OCI-LY3 (cell line): ENCODE data around the gene INTS11.
A peak's percentile ranks its signal among the peaks of the same experiment; 100 is the strongest.

Source experiments
- H2AFZ ChIP-seq: fragments of 200-600, 300-600 bp; shearing (Covaris generic); 2 replicates; pipeline ENCODE4 v1.6.0; 2014; ENCODE audit warnings: antibody characterized with exemption, low read depth, low read length
- H3K27ac ChIP-seq: fragments of 200-600, 300-600 bp; sonication (generic); 2 replicates; pipeline ENCODE4 v1.5.1; 2014; ENCODE audit warnings: mild to moderate bottlenecking, low read length, moderate library complexity, mixed read lengths
- H3K27me3 ChIP-seq: fragments of 200-600, 300-600 bp; sonication (generic); 2 replicates; pipeline ENCODE4 v1.6.1; 2014; ENCODE audit warnings: low read depth, low read length, mixed read lengths
- H3K36me3 ChIP-seq: fragments of 200-600, 300-600 bp; sonication (generic); replicated peaks from 2 replicates; pipeline ENCODE3; 2014; ENCODE audit warnings: low read depth, low read length, mixed read lengths
- H3K4me1 ChIP-seq: fragments of 300-600, 200-600 bp; sonication (generic); 2 replicates; pipeline ENCODE4 v1.6.1; 2014; ENCODE audit warnings: low read length, mixed read lengths
- H3K4me2 ChIP-seq: fragments of 200-600, 300-600 bp; sonication (generic); 2 replicates; pipeline ENCODE4 v1.6.1; 2014; ENCODE audit warnings: low read length, mixed read lengths
- H3K4me3 ChIP-seq: fragments of 300-600, 200-600 bp; sonication (generic); 2 replicates; pipeline ENCODE4 v1.5.1; 2014; ENCODE audit warnings: antibody characterized with exemption, mild to moderate bottlenecking, low read length, moderate library complexity
- H3K79me2 ChIP-seq: fragments of 300-600, 200-600 bp; shearing (Covaris generic); 2 replicates; pipeline ENCODE4 v1.6.1; 2014; ENCODE audit warnings: mild to moderate bottlenecking, low read length, mixed read lengths
- H3K9ac ChIP-seq: fragments of 300-600, 200-600 bp; shearing (Covaris generic); 2 replicates; pipeline ENCODE4 v1.6.0; 2014; ENCODE audit warnings: mild to moderate bottlenecking, low read length, moderate library complexity
- H3K9me3 ChIP-seq: fragments of 200-600, 300-600 bp; shearing (Covaris generic); 2 replicates; pipeline ENCODE4 v1.6.1; 2014; ENCODE audit warnings: low read length, mixed read lengths; ENCODE audit not compliant: insufficient read depth
- H4K20me1 ChIP-seq: fragments of 200-600, 300-600 bp; sonication (generic); 2 replicates; pipeline ENCODE4 v1.6.1; 2016; ENCODE audit warnings: low read length, mixed read lengths; ENCODE audit not compliant: insufficient read depth
- EZH2phosphoT487 ChIP-seq: fragments of 200-600 bp; shearing (Covaris generic); IDR thresholded peaks from 2 replicates; pipeline ENCODE4 v1.6.1; 2018; ENCODE audit warnings: antibody characterized with exemption, mixed run types, low read depth
- TF ChIP-seq, protein P1 (sequence below): fragments of 200-600, 300-600 bp; sonication (generic); IDR thresholded peaks from 2 replicates; pipeline ENCODE4 v1.5.1; 2014; ENCODE audit warnings: antibody characterized with exemption, low read length, low read depth

The INTS11 gene

DNA sequence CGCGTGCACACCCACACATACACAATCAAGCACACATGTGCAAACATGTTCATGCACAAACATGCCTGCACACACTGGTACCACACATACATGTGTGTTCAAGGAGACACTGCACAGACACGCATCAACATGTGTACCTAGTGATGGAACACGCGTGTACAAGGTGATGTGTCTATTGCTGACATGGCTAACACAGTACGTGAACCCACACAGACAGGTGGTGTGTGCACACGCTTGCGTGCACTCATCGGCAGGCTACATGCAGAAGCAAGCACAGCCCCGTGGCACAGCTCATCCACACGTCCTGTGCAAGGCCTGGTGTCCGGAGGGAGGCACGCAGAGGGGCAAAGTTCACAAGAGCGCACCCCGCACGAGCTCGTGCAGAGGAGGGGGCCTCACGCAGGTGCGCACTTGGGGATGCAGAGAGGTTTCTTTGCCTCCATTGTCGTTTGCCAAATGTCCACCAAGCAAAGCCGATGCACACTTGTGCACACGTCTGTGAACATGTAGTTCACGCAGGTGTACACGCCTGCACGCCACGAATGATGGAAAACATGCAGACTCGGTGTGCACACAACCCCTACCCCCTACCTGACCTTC is 17.7 kb downstream of the INTS11 start:
- H3K9ac ChIP-seq: peak overlapping the region; percentile 58; the same call in 1 of the 2 replicates
- no peak overlapping the region for H2AFZ ChIP-seq
- H4K20me1 ChIP-seq: 0 out of 2 replicates have a peak, but pooled peaks cover 3% of the 10 kb centered on the region
- no peaks in the 10 kb centered on the region for H3K27me3 ChIP-seq
- H3K79me2 ChIP-seq: peaks cover 4% of the 10 kb centered on the region
- H3K4me3 ChIP-seq: peak overlapping the region; percentile 81
- H3K27ac ChIP-seq: no peak overlapping the region
- H3K4me1 ChIP-seq: peaks cover 27% of the 10 kb centered on the region
- peaks cover 6% of the 10 kb centered on the region for H3K36me3 ChIP-seq
- H3K4me2 ChIP-seq: peak overlapping the region; percentile 66
- TF ChIP-seq, protein P1, sequence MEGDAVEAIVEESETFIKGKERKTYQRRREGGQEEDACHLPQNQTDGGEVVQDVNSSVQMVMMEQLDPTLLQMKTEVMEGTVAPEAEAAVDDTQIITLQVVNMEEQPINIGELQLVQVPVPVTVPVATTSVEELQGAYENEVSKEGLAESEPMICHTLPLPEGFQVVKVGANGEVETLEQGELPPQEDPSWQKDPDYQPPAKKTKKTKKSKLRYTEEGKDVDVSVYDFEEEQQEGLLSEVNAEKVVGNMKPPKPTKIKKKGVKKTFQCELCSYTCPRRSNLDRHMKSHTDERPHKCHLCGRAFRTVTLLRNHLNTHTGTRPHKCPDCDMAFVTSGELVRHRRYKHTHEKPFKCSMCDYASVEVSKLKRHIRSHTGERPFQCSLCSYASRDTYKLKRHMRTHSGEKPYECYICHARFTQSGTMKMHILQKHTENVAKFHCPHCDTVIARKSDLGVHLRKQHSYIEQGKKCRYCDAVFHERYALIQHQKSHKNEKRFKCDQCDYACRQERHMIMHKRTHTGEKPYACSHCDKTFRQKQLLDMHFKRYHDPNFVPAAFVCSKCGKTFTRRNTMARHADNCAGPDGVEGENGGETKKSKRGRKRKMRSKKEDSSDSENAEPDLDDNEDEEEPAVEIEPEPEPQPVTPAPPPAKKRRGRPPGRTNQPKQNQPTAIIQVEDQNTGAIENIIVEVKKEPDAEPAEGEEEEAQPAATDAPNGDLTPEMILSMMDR: no peak
- no peak for TF ChIP-seq EZH2phosphoT487
- no peaks in the 10 kb centered on the region for H3K9me3 ChIP-seq

DNA sequence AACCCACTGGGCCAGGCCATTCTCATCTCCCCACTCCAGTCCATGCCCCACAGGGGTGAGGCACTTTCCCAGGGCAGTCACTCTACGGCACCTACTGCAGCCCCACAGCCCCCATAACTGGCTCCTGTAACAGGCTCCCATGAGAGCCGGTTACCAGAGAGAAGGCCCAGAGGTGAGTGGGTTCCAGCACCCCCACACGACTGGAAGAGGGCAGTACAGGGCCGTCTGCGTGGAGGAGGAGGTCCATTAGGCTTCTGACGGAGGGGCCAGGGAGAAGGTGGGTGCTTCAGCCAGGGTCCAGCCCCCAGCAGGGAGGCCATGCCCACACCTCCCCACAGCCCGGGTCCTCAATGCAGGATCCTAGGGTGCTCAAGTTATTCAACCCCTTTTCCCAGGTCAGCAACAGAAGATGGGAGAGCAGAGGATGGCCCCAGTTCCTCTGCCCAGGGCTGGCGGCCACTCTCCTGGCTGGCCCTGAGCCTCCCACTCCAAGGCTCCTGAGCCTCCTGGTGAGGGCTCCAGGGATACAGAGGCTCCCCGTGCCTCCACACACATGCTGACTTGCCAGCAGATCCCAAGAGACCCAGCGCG is 18.3 kb downstream of the INTS11 start:
- peak overlapping the region; percentile 81 for H3K4me3 ChIP-seq
- peak overlapping the region; percentile 66 for H3K4me2 ChIP-seq
- no peak overlapping the region for H3K27ac ChIP-seq
- peaks cover 27% of the 10 kb centered on the region for H3K4me1 ChIP-seq
- H2AFZ ChIP-seq: no peak overlapping the region
- H4K20me1 ChIP-seq: 0 out of 2 replicates have a peak, but pooled peaks cover 3% of the 10 kb centered on the region
- H3K27me3 ChIP-seq: no peaks in the 10 kb centered on the region
- peaks cover 4% of the 10 kb centered on the region for H3K79me2 ChIP-seq
- H3K9me3 ChIP-seq: no peaks in the 10 kb centered on the region
- H3K9ac ChIP-seq: peak overlapping the region; percentile 25; the same call in 1 of the 2 replicates
- peaks cover 2% of the 10 kb centered on the region for H3K36me3 ChIP-seq
- TF ChIP-seq, protein P1: no peak; the same call in 1 of the 2 replicates
- no peak for TF ChIP-seq EZH2phosphoT487

DNA sequence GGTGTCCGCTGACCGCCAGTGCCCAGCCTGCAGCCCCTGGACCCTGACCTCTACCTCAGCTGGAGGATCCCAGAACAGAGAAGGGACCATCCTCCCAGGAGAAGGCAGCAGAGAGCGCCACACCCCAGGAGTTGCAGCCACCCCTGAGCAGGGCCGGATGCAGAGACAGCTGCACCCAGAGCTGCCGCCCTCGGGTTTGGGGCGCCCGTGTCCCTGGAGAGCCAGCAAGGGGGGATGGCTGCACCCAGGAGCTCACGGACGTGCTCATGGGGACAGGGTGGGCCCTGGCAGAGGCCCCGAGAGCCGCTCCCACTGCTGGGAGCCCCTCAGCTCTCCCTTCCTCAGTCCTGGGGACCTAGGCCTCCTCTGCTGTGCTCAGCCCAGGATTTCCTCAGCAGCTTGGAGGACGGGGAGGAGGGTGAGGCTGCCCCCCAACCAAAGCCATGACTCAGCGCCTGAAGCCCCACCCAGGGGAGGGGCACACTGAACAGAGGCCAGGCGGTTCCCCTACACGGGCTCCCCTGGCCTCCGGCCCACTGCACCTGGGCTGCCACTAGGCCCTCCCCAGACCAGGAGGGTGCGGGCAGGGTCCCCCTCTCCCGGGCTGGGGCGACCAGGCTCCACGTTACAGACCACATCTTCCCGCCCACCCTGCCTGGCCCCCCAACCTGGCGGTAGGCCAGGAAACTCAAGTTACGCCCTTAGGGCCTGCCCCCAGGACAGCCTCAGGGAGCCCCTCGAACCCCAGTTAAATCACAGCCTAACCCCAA is 19.0 kb downstream of the INTS11 start:
- H4K20me1 ChIP-seq: 0 out of 2 replicates have a peak, but pooled peaks cover 3% of the 10 kb centered on the region
- no peak overlapping the region for H3K27ac ChIP-seq
- no peaks in the 10 kb centered on the region for H3K27me3 ChIP-seq
- H3K4me2 ChIP-seq: peak overlapping the region; percentile 66
- H3K4me3 ChIP-seq: peak overlapping the region; percentile 39
- peak overlapping the region; percentile 25; the same call in 1 of the 2 replicates for H3K9ac ChIP-seq
- H3K9me3 ChIP-seq: no peaks in the 10 kb centered on the region
- H3K79me2 ChIP-seq: peaks cover 4% of the 10 kb centered on the region
- no peak for TF ChIP-seq EZH2phosphoT487
- TF ChIP-seq, protein P1: no peak
- no peak overlapping the region for H2AFZ ChIP-seq
- no peaks in the 10 kb centered on the region for H3K36me3 ChIP-seq
- H3K4me1 ChIP-seq: peaks cover 27% of the 10 kb centered on the region
